Endothelial cell of umbilical vein (primary cell): ENCODE data around the gene INPP4B. TPM values are rescaled to one million over a fixed set of nuclear protein-coding genes. Genes with fewer than 3 reads are reported as not detected.

Experiments
- BruUV-seq: library from RNA; stranded (reverse); fragments of 400-500 nt; replicated peaks from 2 replicates; lab custom pipeline; 2021; lab: Mats Ljungman, UMichigan
- CTCF ChIA-PET: fragments of 300-600, 350-600 bp; sonication (Branson Sonifier 250); formaldehyde crosslinking; loops from one replicate; lab custom pipeline; 2021; ENCODE audit warnings: antibody characterized with exemption, inconsistent platforms; lab: Charles Lee
- POLR2A ChIA-PET: fragments of 300-600, 350-600 bp; sonication (Branson Sonifier 250); formaldehyde crosslinking; loops from one replicate; lab custom pipeline; 2021; ENCODE audit warnings: antibody characterized with exemption, inconsistent platforms; lab: Charles Lee
- DNase-seq: peaks from one replicate; pipeline ENCODE4 v3.0.0-alpha.2; 2011; ENCODE audit warnings: low read depth, low spot score
- FAIRE-seq: peaks from 2 replicates; lab custom pipeline; 2011; peaks lifted over from hg19 to GRCh38; lab: Jason Lieb, UNC
- H2AFZ ChIP-seq: 2 replicates; pipeline ENCODE4 v1.6.0; 2012; ENCODE audit warnings: low read depth, low read length, control low read depth, inconsistent platforms
- H3K27ac ChIP-seq: 2 replicates; pipeline ENCODE4 v1.5.1; 2011; ENCODE audit warnings: low read depth, mild to moderate bottlenecking, control low read depth, low read length, moderate library complexity; ENCODE audit not compliant: insufficient read depth
- H3K27me3 ChIP-seq, 2 experiments: 2 replicates each; pipeline versions ENCODE4 v1.6.0 to v1.6.1; 2011; ENCODE audit warnings: low read length in 2 of 2, mixed read lengths in 1 of 2; ENCODE audit not compliant: control insufficient read depth in 2 of 2, insufficient read depth in 2 of 2
- H3K36me3 ChIP-seq, 2 experiments: 2 replicates in 1 of 2; 3 replicates in 1 of 2; pipeline ENCODE4 v1.5.1; 2011; ENCODE audit warnings: low read length in 2 of 2, mild to moderate bottlenecking in 1 of 2, moderate library complexity in 1 of 2; ENCODE audit not compliant: control insufficient read depth in 2 of 2, insufficient read depth in 2 of 2; ENCODE audit errors: extremely low read depth in 1 of 2
- H3K4me1 ChIP-seq: 3 replicates; pipeline ENCODE4 v1.5.1; 2011; ENCODE audit warnings: mild to moderate bottlenecking, low read length; ENCODE audit not compliant: control insufficient read depth, insufficient read depth; ENCODE audit errors: extremely low read depth
- H3K4me2 ChIP-seq: 2 replicates; pipeline ENCODE4 v1.6.1; 2011; ENCODE audit warnings: low read length, control low read depth, mixed read lengths; ENCODE audit not compliant: insufficient read depth
- H3K4me3 ChIP-seq, 3 experiments: fragments of 200-600 bp in 1 of 3; sonication (generic), shearing (Covaris generic) in 1 of 3; replicated peaks in 1 of 3; 2 replicates each; pipeline ENCODE4 v1.5.1; 2011 to 2016; ENCODE audit warnings: control low read depth in 3 of 3, low read length in 3 of 3, mild to moderate bottlenecking in 2 of 3, inconsistent platforms in 1 of 3, low read depth in 1 of 3, moderate library complexity in 1 of 3; ENCODE audit not compliant: insufficient read depth in 1 of 3
- H3K79me2 ChIP-seq: 2 replicates; pipeline ENCODE4 v1.6.0; 2012; ENCODE audit warnings: low read length, inconsistent platforms; ENCODE audit not compliant: control insufficient read depth, insufficient read depth
- H3K9ac ChIP-seq: replicated peaks from 2 replicates; pipeline ENCODE3; 2011; ENCODE audit warnings: low read length, control low read depth; ENCODE audit not compliant: insufficient read depth; ENCODE audit errors: extremely low read depth
- H3K9me1 ChIP-seq: replicated peaks from 3 replicates; pipeline ENCODE4 v1.6.0; 2011; ENCODE audit warnings: mild to moderate bottlenecking, low read length; ENCODE audit not compliant: control insufficient read depth, insufficient read depth; ENCODE audit errors: extremely low read depth
- H3K9me3 ChIP-seq: replicated peaks from 2 replicates; pipeline ENCODE4 v1.5.1; 2012; ENCODE audit warnings: low read length, inconsistent platforms; ENCODE audit not compliant: control insufficient read depth, insufficient read depth
- H4K20me1 ChIP-seq: replicated peaks from 2 replicates; pipeline ENCODE3; 2011; ENCODE audit warnings: mild to moderate bottlenecking, low read length; ENCODE audit not compliant: control insufficient read depth, insufficient read depth; ENCODE audit errors: extremely low read depth
- EZH2 ChIP-seq: IDR thresholded peaks from 2 replicates; pipeline ENCODE4 v1.6.1; 2012; ENCODE audit warnings: borderline replicate concordance, low read depth, mild to moderate bottlenecking, moderate library complexity, low read length, inconsistent platforms; ENCODE audit not compliant: severe bottlenecking
- FOS ChIP-seq: IDR thresholded peaks from 2 replicates; pipeline ENCODE4 v1.6.1; 2011; ENCODE audit warnings: mild to moderate bottlenecking, low read length, moderate library complexity, borderline replicate concordance; ENCODE audit not compliant: insufficient read depth
- GATA2 ChIP-seq: IDR thresholded peaks from 2 replicates; pipeline ENCODE4 v1.7.0; 2011; ENCODE audit warnings: low read depth, mild to moderate bottlenecking, moderate library complexity, mixed read lengths, low read length; ENCODE audit not compliant: insufficient read length, insufficient read depth
- JUN ChIP-seq: IDR thresholded peaks from 2 replicates; pipeline ENCODE4 v1.6.1; 2011; ENCODE audit warnings: borderline replicate concordance, low read depth; ENCODE audit not compliant: insufficient read length, insufficient read depth
- MYC ChIP-seq: IDR thresholded peaks from one replicate; pipeline ENCODE4 v1.6.1; 2011; ENCODE audit warnings: mild to moderate bottlenecking, low read depth, low read length
- POLR2A ChIP-seq: IDR thresholded peaks from 2 replicates; pipeline ENCODE4 v1.6.1; 2012; ENCODE audit warnings: low read depth, mild to moderate bottlenecking, control low read depth, low read length
- POLR2AphosphoS5 ChIP-seq: IDR thresholded peaks from 2 replicates; pipeline ENCODE4 v1.6.1; 2012; ENCODE audit warnings: low read depth, mild to moderate bottlenecking, control low read depth, low read length, moderate library complexity; ENCODE audit not compliant: insufficient read depth
- dilution Hi-C: fragments of 300-500 bp; cut with MboI; formaldehyde crosslinking; loops from one replicate; pipeline ENCODE4 v1.15.0; 2019; ENCODE audit warnings: low sequenced_read_pairs; ENCODE audit not compliant: extremely low pct_ligation_motif_present
- intact Hi-C: fragments of 100-400 bp; cut with micrococcal nuclease; formaldehyde crosslinking; loops from one replicate; pipeline ENCODE4 v1.10.0; 2022
- polyA plus RNA-seq, 4 experiments: library from polyadenylated mRNA; depleted of rRNA in 3 of 4; stranded (reverse) in 3 of 4; unstranded in 1 of 4; fragments of >200 nt; gene quantifications; 2 replicates each; pipeline versions ENCODE4 v1.2.1 to v1.2.3, GENCODE V29; 2011 to 2012; ENCODE audit warnings: missing spikeins in 1 of 4
- total RNA-seq: library from RNA; stranded (reverse); gene quantifications from 2 replicates; pipeline ENCODE4 v1.2.3, GENCODE V29; 2021
- TF ChIP-seq, protein P1 (sequence below): IDR thresholded peaks from 2 replicates; pipeline ENCODE4 v1.6.1; 2011; ENCODE audit not compliant: insufficient read depth, insufficient read length
- TF ChIP-seq, protein P2 (sequence below), 2 donors: IDR thresholded peaks; 1 replicate in 1 of 2; 2 replicates in 1 of 2; pipeline ENCODE4 v1.5.1; 2011; ENCODE audit warnings: low read length in 2 of 2, mild to moderate bottlenecking in 2 of 2, moderate library complexity in 2 of 2, control low read depth in 1 of 2, inconsistent platforms in 1 of 2, low read depth in 1 of 2; ENCODE audit not compliant: insufficient read depth in 1 of 2; ENCODE audit errors: extremely low read depth in 1 of 2

The INPP4B gene
- total and polyA plus RNA-seq, 2 donors (not counting 3 experiments of a cell fraction or from before 2014, with no cell fraction given), result 0.41 to 3.1 TPM

DNA sequence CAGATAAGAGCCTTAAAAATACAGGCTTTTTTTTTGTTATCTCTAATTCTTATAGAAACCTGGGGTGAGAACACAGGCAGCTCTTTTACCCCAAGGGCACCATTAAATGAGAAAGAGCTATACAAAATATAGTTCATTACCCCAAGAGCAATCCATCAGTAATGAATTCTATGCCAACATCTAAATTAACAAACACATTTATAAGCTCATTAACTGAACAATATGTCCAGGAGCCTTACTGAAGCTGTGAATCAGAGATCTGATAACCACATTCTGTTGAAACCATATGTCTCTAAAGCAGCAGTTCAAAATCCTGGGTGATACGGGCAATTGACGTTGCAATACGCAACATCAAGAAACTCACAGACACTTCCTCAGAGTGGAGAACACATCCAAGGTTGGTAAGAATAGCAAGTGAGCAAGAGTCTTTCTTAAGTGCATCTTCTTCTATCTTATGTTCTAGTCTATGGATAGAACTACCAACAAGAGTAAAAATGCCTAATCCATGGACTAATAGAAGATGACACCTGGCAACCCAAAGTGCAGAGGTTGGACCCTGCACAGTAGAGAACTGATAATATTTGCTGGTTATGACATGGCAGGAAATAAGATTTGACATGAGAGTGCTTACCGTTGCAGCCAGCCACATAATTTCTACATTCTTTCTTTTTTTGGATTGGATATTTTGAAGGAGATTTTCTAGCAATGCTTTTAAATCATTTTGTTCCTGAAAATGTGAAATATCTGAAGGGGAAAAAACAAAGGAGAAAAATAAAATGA is 760.4 kb downstream of the INPP4B start:
- CTCF ChIA-PET, result no interaction called here
- H3K4me2 ChIP-seq, result no peak overlapping the region
- peaks cover 4% of the 10 kb centered on the region for H3K4me1 ChIP-seq
- DNase-seq (no peak), FAIRE-seq (no peak)
- H3K36me3 ChIP-seq, result no peaks in the 10 kb centered on the region
- H3K27ac ChIP-seq, result no peak overlapping the region
- no peaks in the 10 kb centered on the region for H3K9me3 ChIP-seq
- H2AFZ ChIP-seq, result no peak overlapping the region
- no peak overlapping the region for H3K9ac ChIP-seq
- no peaks in the 10 kb centered on the region for H3K9me1 ChIP-seq
- H3K4me3 ChIP-seq, result no peak overlapping the region
- no peaks in the 10 kb centered on the region for H3K79me2 ChIP-seq
- dilution Hi-C loops (no loop called here), intact Hi-C loops (no loop called here)
- no peaks in the 10 kb centered on the region for H4K20me1 ChIP-seq
- H3K27me3 ChIP-seq, result no peaks in the 10 kb centered on the region
- TF ChIP-seq POLR2AphosphoS5, result no peak
- TF ChIP-seq, protein P1, sequence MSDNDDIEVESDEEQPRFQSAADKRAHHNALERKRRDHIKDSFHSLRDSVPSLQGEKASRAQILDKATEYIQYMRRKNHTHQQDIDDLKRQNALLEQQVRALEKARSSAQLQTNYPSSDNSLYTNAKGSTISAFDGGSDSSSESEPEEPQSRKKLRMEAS, result no peak
- TF ChIP-seq JUN, result no peak
- TF ChIP-seq GATA2, result no peak
- TF ChIP-seq, protein P2, sequence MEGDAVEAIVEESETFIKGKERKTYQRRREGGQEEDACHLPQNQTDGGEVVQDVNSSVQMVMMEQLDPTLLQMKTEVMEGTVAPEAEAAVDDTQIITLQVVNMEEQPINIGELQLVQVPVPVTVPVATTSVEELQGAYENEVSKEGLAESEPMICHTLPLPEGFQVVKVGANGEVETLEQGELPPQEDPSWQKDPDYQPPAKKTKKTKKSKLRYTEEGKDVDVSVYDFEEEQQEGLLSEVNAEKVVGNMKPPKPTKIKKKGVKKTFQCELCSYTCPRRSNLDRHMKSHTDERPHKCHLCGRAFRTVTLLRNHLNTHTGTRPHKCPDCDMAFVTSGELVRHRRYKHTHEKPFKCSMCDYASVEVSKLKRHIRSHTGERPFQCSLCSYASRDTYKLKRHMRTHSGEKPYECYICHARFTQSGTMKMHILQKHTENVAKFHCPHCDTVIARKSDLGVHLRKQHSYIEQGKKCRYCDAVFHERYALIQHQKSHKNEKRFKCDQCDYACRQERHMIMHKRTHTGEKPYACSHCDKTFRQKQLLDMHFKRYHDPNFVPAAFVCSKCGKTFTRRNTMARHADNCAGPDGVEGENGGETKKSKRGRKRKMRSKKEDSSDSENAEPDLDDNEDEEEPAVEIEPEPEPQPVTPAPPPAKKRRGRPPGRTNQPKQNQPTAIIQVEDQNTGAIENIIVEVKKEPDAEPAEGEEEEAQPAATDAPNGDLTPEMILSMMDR (IDR thresholded peaks at IDR 0.05; ENCODE audit: extremely low read depth in 1 of 2, insufficient read depth in 1 of 2, low read depth in 1 of 2, low read length in 2 of 2), result no peak
- TF ChIP-seq POLR2A, result no peak
- TF ChIP-seq FOS, result no peak
- TF ChIP-seq EZH2, result no peak
- no peak for TF ChIP-seq MYC
- POLR2A ChIA-PET, result no interaction called here
- no TSS peak for BruUV-seq
